Tibial nerve (tissue), 4 donors: ENCODE data around the gene FOXE3.

Experiments used
- CTCF ChIP-seq, 5 experiments: fragments of 200-600 bp in 3 of 5; fragments of 450-650 bp in 2 of 5; sonication (generic) in 3 of 5; IDR thresholded peaks; one replicate each; pipeline ENCODE4 v1.5.1; 2016 to 2019; ENCODE audit warnings: antibody characterized with exemption in 5 of 5, mild to moderate bottlenecking in 3 of 5, moderate library complexity in 2 of 5
- EP300 ChIP-seq, 2 donors: sonication (generic); formaldehyde crosslinking; IDR thresholded peaks; one replicate each; pipeline ENCODE4 v1.6.1; 2017; ENCODE audit warnings: antibody characterized with exemption in 2 of 2, mild to moderate bottlenecking in 1 of 2

DNA sequence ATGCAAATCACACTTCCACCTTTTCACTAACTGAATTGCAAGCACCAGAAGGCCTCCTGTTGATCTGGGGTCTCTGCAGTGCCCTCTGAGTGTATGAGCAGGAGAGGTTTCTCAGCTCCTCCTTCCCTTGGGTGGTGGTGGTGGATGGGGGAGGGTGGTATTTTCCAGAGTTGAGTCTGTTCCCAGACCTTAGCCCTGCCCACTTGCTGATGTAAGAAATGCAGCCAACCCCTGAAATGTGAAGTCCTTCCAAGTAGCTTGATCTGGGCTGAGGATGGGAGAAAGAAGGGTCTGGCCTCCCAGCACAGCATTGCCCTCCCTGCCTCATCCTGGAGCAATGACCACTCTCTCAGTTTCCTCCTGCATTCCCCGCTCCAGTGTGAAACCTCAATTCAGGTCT lies 15.4 kb downstream of the FOXE3 start:
- TF ChIP-seq CTCF (IDR thresholded peaks at IDR 0.05) (no peak), EP300 (IDR thresholded peaks at IDR 0.05) (no peak)
